DMS153 (cell line): ENCODE data around the gene PIH1D1.
"Not testable (repeated sequence)": the region's sequence is repeated elsewhere in the genome, so short reads cannot be mapped to it uniquely, and the experiment has no call there.

ENCODE experiments used
- DNase-seq: peaks from one replicate; lab custom pipeline; 2025; lab: John Stamatoyannopoulos, UW

PIH1D1 gene

GRCh38 chr19:49456326-49456725, 4.7 kb upstream of the PIH1D1 start:
- no peak for DNase-seq

DNA sequence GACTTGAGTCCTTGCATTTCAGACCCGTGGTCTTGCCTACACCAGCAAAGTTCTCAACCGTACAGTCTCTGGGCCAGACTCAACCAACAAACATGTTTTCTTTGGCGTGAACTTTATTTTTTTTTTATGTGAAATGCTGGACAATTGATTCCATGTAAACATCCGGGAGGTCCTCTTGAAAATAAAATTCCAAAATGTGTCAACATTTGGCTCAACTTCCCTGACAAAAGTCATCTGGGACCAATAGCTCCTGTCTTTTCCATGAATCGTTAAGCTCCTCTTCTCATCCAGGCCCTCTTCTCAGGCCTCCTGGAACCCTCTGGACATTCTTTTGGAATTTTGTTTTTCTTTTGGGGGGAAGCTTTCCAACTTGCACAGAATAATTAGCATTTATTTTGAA, 4.2 kb upstream of the PIH1D1 start:
- DNase-seq: no peak

GRCh38 chr19:49453757-49454240, 2.2 kb upstream of the PIH1D1 start:
- DNase-seq: no peak

DNA sequence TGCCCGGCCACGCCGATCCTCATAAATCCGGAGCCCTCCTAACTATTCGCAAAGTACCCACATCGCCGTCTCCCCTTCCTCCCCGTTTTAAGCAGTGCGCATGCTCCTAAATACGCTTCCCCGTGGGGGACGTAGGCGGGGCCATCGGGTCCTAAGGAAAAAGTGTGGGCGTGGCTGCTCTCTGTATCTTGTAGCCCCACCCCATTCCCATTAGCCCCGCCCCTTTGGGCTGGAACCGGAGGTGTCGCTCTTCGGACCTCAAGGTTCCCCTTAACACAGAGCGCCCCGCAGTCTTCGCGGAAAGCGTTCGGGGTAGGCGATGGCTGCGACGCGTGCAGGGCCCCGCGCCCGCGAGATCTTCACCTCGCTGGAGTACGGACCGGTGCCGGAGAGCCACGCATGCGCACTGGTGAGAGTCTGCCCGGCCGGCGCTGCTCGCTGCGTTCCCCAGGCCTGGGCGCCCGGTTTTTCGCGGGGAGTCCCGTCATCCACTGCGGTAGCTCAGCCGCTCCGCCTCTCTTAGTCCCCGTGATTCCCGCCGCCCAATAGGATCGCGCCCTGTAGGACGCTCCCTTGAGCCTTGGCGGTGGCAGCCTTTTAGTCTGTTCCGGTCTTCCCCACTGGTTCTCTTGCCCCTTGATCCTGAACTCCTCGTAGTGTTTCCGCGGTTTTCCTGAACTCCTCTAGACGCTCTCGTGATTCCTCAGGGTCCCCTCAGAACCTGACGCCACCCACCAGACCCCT, 1.6 kb upstream of the PIH1D1 start, which contains the start of gene ALDH16A1:
Gene ALDH16A1, plus strand, starts transcription at position 213 of the 744 bp plus-strand sequence. Its CDS starts 107 bp downstream, at position 320.
- peak; percentile 97 for DNase-seq

GRCh38 chr19:49450405-49450804, 1.2 kb downstream of the PIH1D1 start:
- no peak for DNase-seq

GRCh38 chr19:49448432-49448786, 3.2 kb downstream of the PIH1D1 start:
- DNase-seq: no peak

DNA sequence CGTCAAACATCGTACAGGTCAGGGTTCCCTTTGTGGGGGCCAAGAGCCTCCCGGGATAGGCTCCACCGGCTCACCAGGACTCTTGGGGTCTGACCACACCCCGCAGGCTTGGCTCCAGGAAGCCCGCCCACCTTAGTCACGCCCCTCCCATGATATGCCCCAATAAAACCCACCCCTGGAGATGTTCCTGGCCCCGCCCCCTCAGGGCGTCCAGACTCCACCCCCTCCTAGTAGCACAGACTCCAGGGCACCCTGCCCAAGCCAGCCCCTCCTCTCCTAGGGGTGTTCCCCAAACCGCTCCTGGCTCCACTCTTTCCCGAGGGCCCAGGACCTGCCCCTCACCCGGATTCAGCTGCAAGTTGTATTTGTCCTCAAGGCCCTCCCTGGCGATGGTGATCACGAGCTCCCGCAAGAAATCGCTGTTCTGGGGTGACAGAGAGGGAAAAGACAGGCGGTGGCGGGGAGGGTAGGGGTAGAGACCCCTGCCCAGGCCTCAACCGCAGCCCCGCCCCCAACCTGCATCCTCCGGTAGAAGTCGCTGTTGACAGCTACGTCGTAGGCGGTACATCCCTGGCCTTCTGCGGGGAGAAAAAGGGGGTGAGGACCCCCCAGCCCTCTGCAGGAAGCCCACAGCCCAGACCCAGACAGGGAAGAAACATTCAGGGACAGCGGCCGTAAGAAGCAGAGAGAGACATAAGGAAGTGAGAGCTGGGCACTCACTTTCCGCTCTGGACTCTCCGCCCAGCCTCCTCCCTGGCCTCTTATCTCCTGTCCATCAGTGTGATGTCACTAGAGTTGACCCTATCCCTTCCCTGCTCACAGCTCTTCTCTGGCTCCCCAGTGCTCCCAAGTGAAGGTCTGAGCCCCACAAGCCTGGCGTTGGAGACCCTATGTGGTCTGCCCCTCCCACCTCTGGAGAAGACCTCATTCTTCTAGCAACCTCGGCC, 3.9 kb downstream of the PIH1D1 start:
- DNase-seq: no peak

DNA sequence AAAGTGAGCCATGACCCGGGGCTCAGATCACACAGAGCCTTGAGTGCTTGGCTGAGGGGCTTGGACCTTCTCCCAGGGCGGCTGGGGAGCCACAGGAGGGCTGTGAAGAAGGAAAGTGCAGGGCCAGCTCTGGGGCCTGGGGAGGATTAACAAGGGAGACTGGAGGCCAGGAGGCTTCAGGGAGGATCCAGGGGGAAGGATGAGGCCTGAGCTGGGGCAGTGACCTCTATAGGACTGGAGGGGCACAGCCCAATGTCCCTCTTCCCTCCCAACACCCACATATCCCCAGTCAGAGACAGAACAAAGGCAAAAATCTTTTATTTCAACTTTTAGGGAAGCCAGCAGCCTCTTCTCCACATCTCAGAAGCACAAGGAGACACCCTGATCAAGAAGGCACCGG, 5.6 kb downstream of the PIH1D1 start:
- DNase-seq: no peak

GRCh38 chr19:49444100-49444700, 7.4 kb downstream of the PIH1D1 start:
- not testable (repeated sequence) for DNase-seq

DNA sequence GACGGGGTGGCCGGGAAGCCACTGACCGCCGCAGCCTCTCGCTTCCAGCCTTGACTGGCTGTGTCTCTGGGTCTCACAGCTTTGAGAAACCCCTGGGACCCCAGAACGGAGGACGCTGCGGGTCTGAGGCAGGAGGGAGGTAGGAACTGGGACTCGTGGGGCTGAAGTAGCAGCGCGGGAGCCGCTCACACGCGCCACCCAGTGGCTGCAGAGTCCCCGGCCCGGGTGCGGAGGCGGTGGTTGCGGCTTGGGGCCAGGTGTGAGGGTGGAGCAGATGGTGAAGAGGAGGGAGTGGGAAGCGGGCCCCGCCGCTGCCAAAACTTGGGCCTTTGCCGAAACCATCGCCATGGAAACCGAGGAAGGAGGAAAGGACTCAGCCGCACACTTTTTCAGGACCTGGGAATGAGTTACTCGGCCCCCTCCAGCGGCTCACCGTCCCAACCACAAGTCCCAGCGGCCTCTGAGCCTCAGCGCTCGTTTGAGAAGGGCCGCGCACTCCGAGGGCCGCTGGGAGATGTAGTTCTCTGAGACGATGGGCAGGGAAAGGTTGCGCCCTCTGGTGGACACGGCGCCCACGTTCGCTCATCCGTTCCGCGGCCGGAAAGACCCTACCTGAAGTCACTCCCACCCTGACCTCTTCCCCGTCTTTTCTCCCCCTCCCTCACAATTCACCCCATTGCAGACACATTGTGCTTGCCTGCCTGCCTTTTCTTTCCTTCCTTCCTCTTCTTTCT, 8.1 kb downstream of the PIH1D1 start:
- DNase-seq: peak; percentile 89

- DNase-seq: peak; percentile 56
Measured at GRCh38 chr19:49442771-49443365, 8.7 kb downstream of the PIH1D1 start.

DNA sequence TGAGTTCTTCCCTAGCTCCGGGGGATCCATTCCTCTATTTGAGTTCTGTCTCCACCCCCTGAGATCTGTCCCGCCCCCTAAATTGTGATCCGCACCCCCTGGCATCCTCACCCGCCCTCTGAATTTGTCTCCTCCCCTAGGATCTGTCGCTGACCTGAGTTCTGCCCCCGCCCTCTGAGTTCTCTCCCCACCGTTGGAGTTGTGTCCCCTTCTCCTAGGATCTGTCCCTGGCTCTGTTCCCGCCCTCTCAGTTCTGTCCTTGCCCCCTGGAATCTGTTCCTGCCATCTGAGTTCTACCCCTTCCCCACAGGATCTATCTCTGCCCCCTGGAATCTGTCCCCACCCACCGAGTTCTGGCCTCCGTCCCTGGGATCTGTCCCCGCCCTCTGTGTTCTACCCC, 9.3 kb downstream of the PIH1D1 start:
- DNase-seq: no peak

DNA sequence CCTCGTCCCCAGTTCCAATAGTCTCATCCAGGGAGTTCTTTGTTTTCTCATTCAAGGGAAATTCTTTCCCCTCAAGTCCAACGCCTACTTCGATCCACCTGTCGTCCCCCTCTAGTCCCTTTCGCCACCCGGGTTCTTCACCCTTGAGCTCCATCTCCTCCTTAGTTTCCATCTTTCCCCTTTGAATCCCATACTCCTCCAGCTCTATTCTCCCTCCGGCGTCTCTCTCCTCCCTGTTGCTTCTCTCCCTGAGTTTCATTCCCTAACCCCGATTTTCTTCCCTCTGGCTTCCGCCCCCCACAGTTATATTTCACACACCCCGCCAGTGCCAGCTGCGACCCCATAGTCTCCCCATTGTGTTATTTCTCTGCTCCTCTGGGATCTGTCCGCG, 9.7 kb downstream of the PIH1D1 start:
- no peak for DNase-seq

DNA sequence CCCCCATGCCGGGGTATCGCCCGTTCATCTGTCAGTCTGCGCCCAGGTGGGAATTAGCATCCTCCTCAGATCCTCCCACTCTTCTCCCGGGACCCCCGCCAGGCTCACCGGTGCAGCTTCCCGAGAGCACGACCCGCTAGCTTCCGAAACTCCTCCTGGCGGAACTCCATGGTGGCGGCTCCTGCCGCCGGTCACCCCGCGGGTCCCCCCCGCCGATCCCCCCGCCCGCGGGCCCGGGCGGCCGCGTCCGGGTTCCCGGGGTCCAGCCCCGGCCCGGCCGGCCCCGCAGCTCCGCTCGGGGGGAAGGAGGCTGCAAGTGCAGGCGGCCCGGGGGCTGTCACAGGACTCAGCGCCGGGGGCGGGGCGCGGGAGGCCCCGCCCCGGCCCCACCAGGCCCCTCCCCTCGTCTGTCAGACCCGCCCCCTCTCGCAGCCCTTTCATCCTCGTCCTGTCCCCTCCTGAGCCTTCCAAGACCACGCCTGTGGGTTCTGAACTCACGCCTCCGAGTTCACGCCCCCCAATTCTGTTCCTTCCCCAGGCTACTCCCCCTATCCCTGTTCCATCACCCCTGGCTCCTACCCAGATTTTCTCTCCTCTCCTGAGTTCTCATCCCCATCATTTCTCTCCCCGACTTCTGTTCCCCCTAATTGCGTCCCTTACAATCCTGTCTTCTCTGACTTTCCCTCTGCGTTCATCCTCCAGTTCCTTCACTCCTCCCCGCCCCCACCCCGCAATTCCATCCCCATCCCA, 10.2 kb downstream of the PIH1D1 start, which contains the start of gene SLC17A7:
Gene SLC17A7, minus strand, starts transcription at position 318 of the 750 bp plus-strand sequence. Its CDS starts 148 bp downstream, at position 170.
- DNase-seq: no peak

GRCh38 chr19:49440439-49441209, 11.0 kb downstream of the PIH1D1 start:
- no peak for DNase-seq

DNA sequence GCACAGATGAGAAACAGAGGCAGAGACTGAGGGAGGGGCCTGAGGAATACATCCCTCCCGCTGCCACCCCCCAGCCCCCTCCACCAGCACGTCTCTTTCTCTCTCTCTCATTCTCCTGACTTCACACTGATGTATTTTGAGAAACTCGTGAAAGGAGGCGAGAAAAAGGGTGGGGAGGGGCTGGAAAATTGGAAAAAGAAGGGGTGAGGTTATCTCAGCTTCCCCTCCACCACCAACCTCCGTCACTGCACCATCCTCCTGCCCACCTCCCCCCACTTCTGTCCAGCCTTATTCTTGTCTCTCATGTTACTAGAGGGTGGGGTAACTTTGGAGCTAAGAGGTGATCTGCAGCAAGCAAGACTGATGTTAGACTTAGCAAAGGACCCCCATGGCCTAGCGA, 11.8 kb downstream of the PIH1D1 start:
- DNase-seq: no peak

DNA sequence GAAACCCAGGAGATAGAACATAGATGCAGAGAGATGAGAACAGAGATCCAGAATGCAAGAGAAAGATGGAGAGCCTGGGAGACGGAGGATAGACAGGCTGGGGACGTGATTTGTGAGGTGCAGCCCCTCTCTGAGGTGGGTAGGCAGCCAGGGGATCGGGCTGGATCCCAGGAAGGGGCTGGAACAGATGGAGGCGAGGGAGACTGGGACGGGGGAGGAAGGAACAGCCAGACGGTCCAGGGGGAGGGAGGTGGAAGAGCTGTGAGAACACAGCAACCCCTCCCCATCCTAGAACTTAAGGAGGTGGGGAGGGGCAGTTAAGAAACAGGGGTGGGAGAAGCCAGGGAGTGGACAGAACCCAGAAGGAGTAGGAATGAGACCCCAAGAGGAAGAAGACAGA, 13.4 kb downstream of the PIH1D1 start:
- DNase-seq: no peak

GRCh38 chr19:49437231-49437630, 14.4 kb downstream of the PIH1D1 start:
- DNase-seq: no peak

- peak; percentile 51 for DNase-seq
Measured at GRCh38 chr19:49436381-49437017, 15.1 kb downstream of the PIH1D1 start.
